ENCODE measurements around the gene SERPINA5.

Gene SERPINA5

GRCh38 chr14:94548131-94548998 is 32.9 kb upstream of the SERPINA5 start:
- CTCF ChIA-PET = interaction anchor here (0.6 to 2.1 kb wide), 21 partner anchors 8 to 416 kb away, joined by 3 to 27 read pairs (median 4); partner anchors contain the start of gene SERPINA5
- DNase-seq (ENCODE audit: extremely low spot score) = no peak
- POLR2A ChIA-PET = no interaction called here

GRCh38 chr14:94548999-94549985 is 31.9 kb upstream of the SERPINA5 start:
- CTCF ChIA-PET = interaction anchor here (0.6 to 2.1 kb wide), 23 partner anchors 9 to 417 kb away, joined by 3 to 27 read pairs (median 4); partner anchors contain the start of gene SERPINA5
- TF ChIP-seq ZNF384 (IDR thresholded peaks at IDR 0.05) (no peak), NFRKB (IDR thresholded peaks at IDR 0.05) (no peak), CTBP1 (IDR thresholded peaks at IDR 0.05; ENCODE audit: borderline replicate concordance) (no peak)
- peak; percentile 75 for DNase-seq (ENCODE audit: extremely low spot score)
- POLR2A ChIA-PET = no interaction called here

More at GRCh38 chr14:94548131-94548998, 32.9 kb upstream of the SERPINA5 start:
- TF ChIP-seq TARDBP (IDR thresholded peaks at IDR 0.05) = no peak
- TF ChIP-seq ELF4 (IDR thresholded peaks at IDR 0.05) = no peak
- no peak for TF ChIP-seq PKNOX1 (IDR thresholded peaks at IDR 0.05)
- no peak for TF ChIP-seq NFRKB (IDR thresholded peaks at IDR 0.05)
- no peak for TF ChIP-seq LEF1 (IDR thresholded peaks at IDR 0.05; ENCODE audit: borderline replicate concordance)
- TF ChIP-seq FOXK2 (IDR thresholded peaks at IDR 0.05) = no peak
- no peak for TF ChIP-seq ARNT (IDR thresholded peaks at IDR 0.05)
- TF ChIP-seq CTBP1 (IDR thresholded peaks at IDR 0.05; ENCODE audit: borderline replicate concordance) = no peak
- no peak for TF ChIP-seq L3MBTL2 (conservative IDR thresholded peaks at IDR 0.05)
- TF ChIP-seq SP1 (IDR thresholded peaks at IDR 0.05) = no peak
- no peak for TF ChIP-seq FOXM1 (IDR thresholded peaks at IDR 0.05; ENCODE audit: borderline replicate concordance)
- no peak for TF ChIP-seq SUZ12 (IDR thresholded peaks at IDR 0.05)

GRCh38 chr14:94550041-94550440 is 31.2 kb upstream of the SERPINA5 start:
- DNase-seq (ENCODE audit: extremely low spot score) = no peak
- CTCF ChIA-PET = interaction anchor here (2.1 kb wide), 1 partner anchor 15 kb away, joined by 8 read pairs; no protein-coding TSS in a partner anchor
- POLR2A ChIA-PET = no interaction called here
- no peak for TF ChIP-seq HDGF (IDR thresholded peaks at IDR 0.05; ENCODE audit: borderline replicate concordance)
- TF ChIP-seq CTBP1 (IDR thresholded peaks at IDR 0.05; ENCODE audit: borderline replicate concordance) = no peak
- TF ChIP-seq SUZ12 (IDR thresholded peaks at IDR 0.05) = no peak
- TF ChIP-seq ELF4 (IDR thresholded peaks at IDR 0.05) = no peak

GRCh38 chr14:94555991-94556390 is 25.2 kb upstream of the SERPINA5 start:
- CTCF ChIA-PET = no interaction called here
- DNase-seq (ENCODE audit: extremely low spot score) = no peak
- POLR2A ChIA-PET = no interaction called here
- no peak for TF ChIP-seq HDGF (IDR thresholded peaks at IDR 0.05; ENCODE audit: borderline replicate concordance)
- no peak for TF ChIP-seq FOXA1 (IDR thresholded peaks at IDR 0.05)
- TF ChIP-seq ZNF384 (IDR thresholded peaks at IDR 0.05) = no peak
- no peak for TF ChIP-seq ARNT (IDR thresholded peaks at IDR 0.05)
- no peak for TF ChIP-seq L3MBTL2 (conservative IDR thresholded peaks at IDR 0.05)
- no peak for TF ChIP-seq SP1 (IDR thresholded peaks at IDR 0.05)
- TF ChIP-seq FOXK2 (IDR thresholded peaks at IDR 0.05) = no peak
- no peak for TF ChIP-seq LEF1 (IDR thresholded peaks at IDR 0.05; ENCODE audit: borderline replicate concordance)

- DNase-seq (ENCODE audit: extremely low spot score) = no peak
- CTCF ChIA-PET = interaction anchor here (1.0 kb wide), 1 partner anchor 8 kb away, joined by 3 read pairs; no protein-coding TSS in a partner anchor
- POLR2A ChIA-PET = no interaction called here
- no peak for TF ChIP-seq CTBP1 (IDR thresholded peaks at IDR 0.05; ENCODE audit: borderline replicate concordance)
- TF ChIP-seq PKNOX1 (IDR thresholded peaks at IDR 0.05) = no peak
- no peak for TF ChIP-seq BHLHE40 (IDR thresholded peaks at IDR 0.05; ENCODE audit: borderline replicate concordance)
- no peak for TF ChIP-seq TARDBP (IDR thresholded peaks at IDR 0.05)
- no peak for TF ChIP-seq FOXA1 (IDR thresholded peaks at IDR 0.05)
- TF ChIP-seq ZNF384 (IDR thresholded peaks at IDR 0.05) = no peak
- no peak for TF ChIP-seq ARNT (IDR thresholded peaks at IDR 0.05)
- TF ChIP-seq HDGF (IDR thresholded peaks at IDR 0.05; ENCODE audit: borderline replicate concordance) = no peak
- TF ChIP-seq NFRKB (IDR thresholded peaks at IDR 0.05) = no peak
- TF ChIP-seq ELF4 (IDR thresholded peaks at IDR 0.05) = no peak
- no peak for TF ChIP-seq SP1 (IDR thresholded peaks at IDR 0.05)
- TF ChIP-seq LEF1 (IDR thresholded peaks at IDR 0.05; ENCODE audit: borderline replicate concordance) = no peak
- no peak for TF ChIP-seq SUZ12 (IDR thresholded peaks at IDR 0.05)
- no peak for TF ChIP-seq FOXK2 (IDR thresholded peaks at IDR 0.05)
- TF ChIP-seq FOXM1 (IDR thresholded peaks at IDR 0.05; ENCODE audit: borderline replicate concordance) = no peak
- no peak for TF ChIP-seq L3MBTL2 (conservative IDR thresholded peaks at IDR 0.05)
Measured at GRCh38 chr14:94557327-94557726, 23.9 kb upstream of the SERPINA5 start.

- ChIA-PET CTCF (no interaction called here), POLR2A (no interaction called here)
- no peak for DNase-seq (ENCODE audit: extremely low spot score)
- TF ChIP-seq NFRKB (IDR thresholded peaks at IDR 0.05) = no peak
- no peak for TF ChIP-seq FOXM1 (IDR thresholded peaks at IDR 0.05; ENCODE audit: borderline replicate concordance)
- TF ChIP-seq TARDBP (IDR thresholded peaks at IDR 0.05) = no peak
- TF ChIP-seq BHLHE40 (IDR thresholded peaks at IDR 0.05; ENCODE audit: borderline replicate concordance) = no peak
- TF ChIP-seq PKNOX1 (IDR thresholded peaks at IDR 0.05) = no peak
- TF ChIP-seq FOXA1 (IDR thresholded peaks at IDR 0.05) = no peak
- no peak for TF ChIP-seq HDGF (IDR thresholded peaks at IDR 0.05; ENCODE audit: borderline replicate concordance)
- no peak for TF ChIP-seq ZNF384 (IDR thresholded peaks at IDR 0.05)
- TF ChIP-seq CTBP1 (IDR thresholded peaks at IDR 0.05; ENCODE audit: borderline replicate concordance) = no peak
- no peak for TF ChIP-seq L3MBTL2 (conservative IDR thresholded peaks at IDR 0.05)
- TF ChIP-seq FOXK2 (IDR thresholded peaks at IDR 0.05) = no peak
- TF ChIP-seq SUZ12 (IDR thresholded peaks at IDR 0.05) = no peak
- TF ChIP-seq LEF1 (IDR thresholded peaks at IDR 0.05; ENCODE audit: borderline replicate concordance) = no peak
Measured at GRCh38 chr14:94558842-94559241, 22.4 kb upstream of the SERPINA5 start.

Data from HEK293T (cell line).